DMS53 treated with DMSO at 0.1 percent for 48 hours (cell line): ENCODE results near the gene APOLD1.
"Not testable (repeated sequence)": the region's sequence is repeated elsewhere in the genome, so short reads cannot be mapped to it uniquely, and the experiment has no call there.

Source experiments
- DNase-seq: peaks from one replicate; lab custom pipeline; 2025; ENCODE audit not compliant: unreplicated experiment; lab: John Stamatoyannopoulos, UW

Gene APOLD1

GRCh38 chr12:12784911-12785814 is at the start of gene APOLD1:
Gene APOLD1, plus strand, starts transcription at chr12:12785659. Its CDS starts 33 bp downstream, at chr12:12785692.
- DNase-seq, result no peak

- DNase-seq, result peak; percentile 75
Observed at GRCh38 chr12:12736759-12737676, 48.4 kb upstream of the APOLD1 start.

GRCh38 chr12:12738152-12738551 is 47.3 kb upstream of the APOLD1 start:
- DNase-seq, result not testable (repeated sequence)

GRCh38 chr12:12741660-12742059 is 43.8 kb upstream of the APOLD1 start:
- no peak for DNase-seq

GRCh38 chr12:12744546-12745305 is 40.7 kb upstream of the APOLD1 start:
- DNase-seq, result no peak

- no peak for DNase-seq
Observed at GRCh38 chr12:12745576-12746211, 39.8 kb upstream of the APOLD1 start.

- no peak for DNase-seq
Observed at GRCh38 chr12:12747278-12747677, 38.2 kb upstream of the APOLD1 start.

- no peak for DNase-seq
Observed at GRCh38 chr12:12748044-12748443, 37.4 kb upstream of the APOLD1 start.

- DNase-seq, result peak; percentile 13
Observed at GRCh38 chr12:12749433-12749832, 36.0 kb upstream of the APOLD1 start.

- DNase-seq, result no peak
Observed at GRCh38 chr12:12755923-12756322, 29.5 kb upstream of the APOLD1 start.

GRCh38 chr12:12757121-12757520 is 28.3 kb upstream of the APOLD1 start:
- no peak for DNase-seq

GRCh38 chr12:12759234-12759915 is 26.1 kb upstream of the APOLD1 start:
- DNase-seq, result no peak

- no peak for DNase-seq
Observed at GRCh38 chr12:12764824-12765223, 20.6 kb upstream of the APOLD1 start.

GRCh38 chr12:12770262-12770661 is 15.2 kb upstream of the APOLD1 start:
- DNase-seq, result no peak

- no peak for DNase-seq
Observed at GRCh38 chr12:12774791-12775190, 10.7 kb upstream of the APOLD1 start.

- peak; percentile 78 for DNase-seq
Observed at GRCh38 chr12:12776261-12776660, 9.2 kb upstream of the APOLD1 start.

- no peak for DNase-seq
Observed at GRCh38 chr12:12777092-12777491, 8.4 kb upstream of the APOLD1 start.

- DNase-seq, result peak; percentile 18
Observed at GRCh38 chr12:12779007-12779406, 6.5 kb upstream of the APOLD1 start.

- peak; percentile 100 for DNase-seq
Observed at GRCh38 chr12:12779529-12779928, 5.9 kb upstream of the APOLD1 start.

- no peak for DNase-seq
Observed at GRCh38 chr12:12784116-12784515, 1.3 kb upstream of the APOLD1 start.
